Keratinocyte (primary cell): ENCODE data around the gene TRPC4. TPM values are rescaled to one million over a fixed set of nuclear protein-coding genes. Genes with fewer than 3 reads are reported as not detected.

ENCODE experiments used
- DNase-seq: peaks from one replicate; pipeline ENCODE4 v3.0.0-alpha.2; 2011; ENCODE audit warnings: low read depth, missing footprints, low spot score
- FAIRE-seq: peaks from 2 replicates; lab custom pipeline; 2011; peaks lifted over from hg19 to GRCh38; lab: Jason Lieb, UNC
- H2AFZ ChIP-seq: 2 replicates; pipeline ENCODE4 v1.6.0; 2012; ENCODE audit warnings: low read length, control low read depth, inconsistent platforms; ENCODE audit not compliant: control insufficient read depth
- H3K27ac ChIP-seq: 2 replicates; pipeline ENCODE4 v1.5.1; 2011; ENCODE audit warnings: low read length; ENCODE audit not compliant: control insufficient read depth, insufficient read depth
- H3K27me3 ChIP-seq: 3 replicates; pipeline ENCODE4 v1.6.0; 2011; ENCODE audit warnings: low read length; ENCODE audit not compliant: control insufficient read depth, insufficient read depth; ENCODE audit errors: extremely low read depth
- H3K36me3 ChIP-seq, 2 experiments: 2 replicates in 1 of 2; 3 replicates in 1 of 2; pipeline ENCODE4 v1.5.1; 2011; ENCODE audit warnings: low read length in 2 of 2, mild to moderate bottlenecking in 1 of 2; ENCODE audit not compliant: control insufficient read depth in 2 of 2, insufficient read depth in 2 of 2; ENCODE audit errors: extremely low read depth in 1 of 2
- H3K4me1 ChIP-seq: 3 replicates; pipeline ENCODE4 v1.5.1; 2011; ENCODE audit warnings: low read length; ENCODE audit not compliant: control insufficient read depth, insufficient read depth; ENCODE audit errors: extremely low read depth
- H3K4me2 ChIP-seq: 3 replicates; pipeline ENCODE4 v1.6.0; 2011; ENCODE audit warnings: low read depth, low read length; ENCODE audit not compliant: control insufficient read depth, insufficient read depth; ENCODE audit errors: extremely low read depth
- H3K4me3 ChIP-seq, 3 experiments: fragments of 200-600 bp in 1 of 3; sonication (generic) in 1 of 3; 2 replicates in 2 of 3; 3 replicates in 1 of 3; pipeline ENCODE4 v1.5.1; 2011 to 2016; ENCODE audit warnings: low read length in 3 of 3, mild to moderate bottlenecking in 3 of 3, control low read depth in 2 of 3, inconsistent platforms in 1 of 3, low read depth in 1 of 3, mixed read lengths in 1 of 3, mixed run types in 1 of 3, moderate library complexity in 1 of 3; ENCODE audit not compliant: control insufficient read depth in 2 of 3, insufficient read depth in 2 of 3; ENCODE audit errors: extremely low read depth in 1 of 3
- H3K79me2 ChIP-seq: 2 replicates; pipeline ENCODE4 v1.6.0; 2012; ENCODE audit warnings: low read length; ENCODE audit not compliant: control insufficient read depth, insufficient read depth
- H3K9ac ChIP-seq: 3 replicates; pipeline ENCODE4 v1.6.0; 2011; ENCODE audit warnings: low read length; ENCODE audit not compliant: control insufficient read depth, insufficient read depth; ENCODE audit errors: extremely low read depth
- H3K9me1 ChIP-seq: 3 replicates; pipeline ENCODE4 v1.6.0; 2011; ENCODE audit warnings: low read length; ENCODE audit not compliant: control insufficient read depth, insufficient read depth; ENCODE audit errors: extremely low read depth
- H3K9me3 ChIP-seq: 2 replicates; pipeline ENCODE4 v1.5.1; 2012; ENCODE audit warnings: low read depth, low read length; ENCODE audit not compliant: control insufficient read depth
- H4K20me1 ChIP-seq: 3 replicates; pipeline ENCODE4 v1.6.0; 2011; ENCODE audit warnings: low read length; ENCODE audit not compliant: control insufficient read depth, insufficient read depth; ENCODE audit errors: extremely low read depth
- CTCF ChIP-seq, 3 experiments: IDR thresholded peaks in 1 of 3; conservative IDR thresholded peaks in 1 of 3; optimal IDR thresholded peaks in 1 of 3; 2 replicates in 2 of 3; 3 replicates in 1 of 3; pipeline versions ENCODE3 to v1.5.1; 2011; ENCODE audit warnings: low read length in 3 of 3, mild to moderate bottlenecking in 3 of 3, moderate library complexity in 2 of 3, control low read depth in 1 of 3, inconsistent platforms in 1 of 3; ENCODE audit not compliant: insufficient read depth in 2 of 3; ENCODE audit errors: extremely low read depth in 1 of 3
- EZH2 ChIP-seq: IDR thresholded peaks from one replicate; pipeline ENCODE4 v1.6.1; 2012; ENCODE audit warnings: inconsistent platforms, mild to moderate bottlenecking, low read length, moderate library complexity
- dilution Hi-C: fragments of 300-500 bp; cut with MboI; formaldehyde crosslinking; loops from one replicate; pipeline ENCODE4 v1.7.0; 2020; ENCODE audit warnings: low sequenced_read_pairs; ENCODE audit not compliant: extremely low pct_ligation_motif_present
- polyA plus RNA-seq, 5 experiments: library from polyadenylated mRNA; depleted of rRNA in 3 of 5; stranded (reverse) in 3 of 5; stranded (forward) in 1 of 5; unstranded in 1 of 5; fragments of >200 nt; gene quantifications; 1 replicate in 1 of 5; 2 replicates in 3 of 5; 3 replicates in 1 of 5; pipeline versions ENCODE4 v1.2.1 to v1.2.3, GENCODE V29; 2011 to 2012; ENCODE audit warnings: missing spikeins in 2 of 5, low read depth in 1 of 5, low replicate concordance in 1 of 5

TRPC4 gene
- polyA plus RNA-seq, 1 donor (not counting 4 experiments of a cell fraction or from before 2014, with no cell fraction given) = not detected

- Histone ChIP-seq H3K27me3 (no peaks in the 10 kb centered on the region), H3K4me1 (peaks cover 8% of the 10 kb centered on the region), H3K9me3 (no peaks in the 10 kb centered on the region), H3K9ac (no peak within 1 kb of the TSS), H3K79me2 (no peaks in the 10 kb centered on the region), H3K27ac (no peak within 1 kb of the TSS), H4K20me1 (no peaks in the 10 kb centered on the region), H3K9me1 (no peaks in the 10 kb centered on the region), H2AFZ (peak within 1 kb of the TSS; percentile 82), H3K36me3 (no peaks in the 10 kb centered on the region), H3K4me3 (peak within 1 kb of the TSS in 2 of 3 experiments; percentile 46 to 47), H3K4me2 (peak within 1 kb of the TSS; percentile 73)
- dilution Hi-C loops = no loop called here
- TF ChIP-seq CTCF (optimal IDR thresholded peaks at IDR 0.05 in 1 of 3, IDR thresholded peaks at IDR 0.05 in 1 of 3, conservative IDR thresholded peaks at IDR 0.05 in 1 of 3; ENCODE audit: extremely low read depth in 1 of 3, insufficient read depth in 2 of 3, low read length in 3 of 3) (no peak), EZH2 (no peak)
- FAIRE-seq = peak; percentile 48
- no peak for DNase-seq
Measured at GRCh38 chr13:37598597-37598996, 271.0 kb downstream of the TRPC4 start, which contains the start of gene POSTN. POSTN (minus strand) TSS chr13:37598768; CDS start chr13:37598726, 42 bp downstream.

- DNase-seq (no peak), FAIRE-seq (no peak)
- peak overlapping the region; percentile 49 for H2AFZ ChIP-seq
- no peaks in the 10 kb centered on the region for H3K36me3 ChIP-seq
- no peak overlapping the region for H3K4me3 ChIP-seq
- H3K9me3 ChIP-seq = no peaks in the 10 kb centered on the region
- dilution Hi-C loops = no loop called here
- no peak for TF ChIP-seq CTCF (optimal IDR thresholded peaks at IDR 0.05 in 1 of 3, IDR thresholded peaks at IDR 0.05 in 1 of 3, conservative IDR thresholded peaks at IDR 0.05 in 1 of 3; ENCODE audit: extremely low read depth in 1 of 3, insufficient read depth in 2 of 3, low read length in 3 of 3)
- no peak for TF ChIP-seq EZH2
- no peaks in the 10 kb centered on the region for H4K20me1 ChIP-seq
- no peak overlapping the region for H3K9ac ChIP-seq
- H3K4me2 ChIP-seq = no peak overlapping the region
- no peaks in the 10 kb centered on the region for H3K9me1 ChIP-seq
- H3K79me2 ChIP-seq = no peaks in the 10 kb centered on the region
- H3K27me3 ChIP-seq = no peaks in the 10 kb centered on the region
- no peak overlapping the region for H3K27ac ChIP-seq
- H3K4me1 ChIP-seq = peaks cover 8% of the 10 kb centered on the region
Measured at GRCh38 chr13:37597477-37598025, 272.0 kb downstream of the TRPC4 start.
